ENCODE data around the gene CMSS1.

DNA sequence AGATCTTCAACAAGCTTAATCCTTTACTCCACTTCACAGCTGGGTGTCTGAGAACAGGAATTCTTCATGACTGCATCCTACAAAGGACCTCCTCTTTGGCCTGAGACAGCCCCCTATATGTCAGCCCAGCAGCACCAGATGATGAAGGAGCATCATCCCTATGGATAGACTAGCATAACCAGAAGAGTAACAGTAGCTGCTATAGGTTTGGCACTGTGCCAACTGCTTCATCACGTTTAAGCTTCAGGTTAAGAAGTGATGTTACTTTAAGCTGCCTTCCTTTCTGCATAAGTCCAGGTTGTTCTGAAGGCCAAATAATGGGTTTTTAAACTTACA is 50.6 kb downstream of the CMSS1 start:
- TF ChIP-seq, protein P1, sequence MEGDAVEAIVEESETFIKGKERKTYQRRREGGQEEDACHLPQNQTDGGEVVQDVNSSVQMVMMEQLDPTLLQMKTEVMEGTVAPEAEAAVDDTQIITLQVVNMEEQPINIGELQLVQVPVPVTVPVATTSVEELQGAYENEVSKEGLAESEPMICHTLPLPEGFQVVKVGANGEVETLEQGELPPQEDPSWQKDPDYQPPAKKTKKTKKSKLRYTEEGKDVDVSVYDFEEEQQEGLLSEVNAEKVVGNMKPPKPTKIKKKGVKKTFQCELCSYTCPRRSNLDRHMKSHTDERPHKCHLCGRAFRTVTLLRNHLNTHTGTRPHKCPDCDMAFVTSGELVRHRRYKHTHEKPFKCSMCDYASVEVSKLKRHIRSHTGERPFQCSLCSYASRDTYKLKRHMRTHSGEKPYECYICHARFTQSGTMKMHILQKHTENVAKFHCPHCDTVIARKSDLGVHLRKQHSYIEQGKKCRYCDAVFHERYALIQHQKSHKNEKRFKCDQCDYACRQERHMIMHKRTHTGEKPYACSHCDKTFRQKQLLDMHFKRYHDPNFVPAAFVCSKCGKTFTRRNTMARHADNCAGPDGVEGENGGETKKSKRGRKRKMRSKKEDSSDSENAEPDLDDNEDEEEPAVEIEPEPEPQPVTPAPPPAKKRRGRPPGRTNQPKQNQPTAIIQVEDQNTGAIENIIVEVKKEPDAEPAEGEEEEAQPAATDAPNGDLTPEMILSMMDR (IDR thresholded peaks at IDR 0.05), result no peak
- no peak for TF ChIP-seq POLR2A (IDR thresholded peaks at IDR 0.05)
